B cell (primary cell): ENCODE data around the gene JAML. TPM values are rescaled to one million over a fixed set of nuclear protein-coding genes. Genes with fewer than 3 reads are reported as not detected.

ENCODE experiments used
- ATAC-seq: fragments of 200-7000 bp; cut with Tn5 transposase; one replicate; pipeline ENCODE4 v1.10.0; 2021; ENCODE audit warnings: low read depth, mild to moderate bottlenecking, moderate number of reproducible peaks, moderate library complexity
- CTCF ChIA-PET: fragments of 350-600 bp; sonication (Branson Sonifier 250); formaldehyde crosslinking; loops from one replicate; lab custom pipeline; 2021; ENCODE audit warnings: antibody characterized with exemption, inconsistent platforms; lab: Charles Lee
- POLR2A ChIA-PET: fragments of 350-600 bp; sonication (Branson Sonifier 250); formaldehyde crosslinking; loops from one replicate; lab custom pipeline; 2021; ENCODE audit warnings: antibody characterized with exemption; lab: Charles Lee
- DNase-seq: peaks from one replicate; pipeline ENCODE4 v3.0.0; 2013
- H2AFZ ChIP-seq: 2 replicates; pipeline ENCODE4 v1.6.1; 2012; ENCODE audit warnings: mild to moderate bottlenecking, low read depth, low read length; ENCODE audit not compliant: insufficient read depth, poor library complexity, severe bottlenecking
- H3K27ac ChIP-seq, 2 donors: 1 replicate in 1 of 2; 2 replicates in 1 of 2; pipeline ENCODE4 v1.5.1; 2012 to 2013; ENCODE audit warnings: low read length in 2 of 2, mild to moderate bottlenecking in 2 of 2, moderate library complexity in 1 of 2
- H3K27me3 ChIP-seq, 4 experiments: fragments of 200-600 bp in 1 of 4; sonication (generic) in 1 of 4; replicated peaks in 1 of 4; 1 replicate in 2 of 4; 2 replicates in 2 of 4; pipeline versions ENCODE4 v1.6.1 to v1.7.0; 2013 to 2016; ENCODE audit warnings: low read length in 3 of 4, mild to moderate bottlenecking in 2 of 4, mixed read lengths in 1 of 4, moderate library complexity in 1 of 4; ENCODE audit not compliant: insufficient read depth in 4 of 4, control insufficient read depth in 3 of 4; ENCODE audit errors: control extremely low read depth in 1 of 4
- H3K36me3 ChIP-seq, 2 experiments: replicated peaks in 1 of 2; 1 replicate in 1 of 2; 2 replicates in 1 of 2; pipeline versions ENCODE4 v1.6.1 to v1.7.1; 2013; ENCODE audit warnings: low read length in 1 of 2; ENCODE audit not compliant: insufficient read depth in 2 of 2, control insufficient read depth in 1 of 2; ENCODE audit errors: control extremely low read depth in 1 of 2, extremely low read depth in 1 of 2
- H3K4me1 ChIP-seq, 2 donors: fragments of 200-600 bp in 1 of 2; sonication (generic) in 1 of 2; 1 replicate in 1 of 2; 2 replicates in 1 of 2; pipeline versions ENCODE4 v1.5.1 to v1.6.1; 2013 to 2017; ENCODE audit warnings: low read length in 2 of 2; ENCODE audit not compliant: control insufficient read depth in 2 of 2, insufficient read depth in 2 of 2
- H3K4me2 ChIP-seq: replicated peaks from 2 replicates; pipeline ENCODE3; 2012; ENCODE audit warnings: mild to moderate bottlenecking, low read depth, low read length; ENCODE audit not compliant: poor library complexity, severe bottlenecking
- H3K4me3 ChIP-seq, 5 experiments: fragments of 200-600 bp in 1 of 5; sonication (generic) in 1 of 5; 1 replicate in 3 of 5; 2 replicates in 2 of 5; pipeline versions ENCODE4 v1.5.1 to v1.7.0; 2011 to 2016; ENCODE audit warnings: low read length in 4 of 5, mild to moderate bottlenecking in 4 of 5, low read depth in 2 of 5, control low read depth in 1 of 5, moderate library complexity in 1 of 5; ENCODE audit not compliant: insufficient read depth in 1 of 5; ENCODE audit errors: control extremely low read depth in 1 of 5, extremely low read depth in 1 of 5
- H3K79me2 ChIP-seq: fragments of 200-600 bp; sonication (generic); one replicate; pipeline ENCODE4 v1.6.0; 2016; ENCODE audit warnings: low read length; ENCODE audit not compliant: control insufficient read depth, insufficient read depth
- H3K9ac ChIP-seq: fragments of 200-600 bp; sonication (generic); 2 replicates; pipeline ENCODE4 v1.6.1; 2017; ENCODE audit warnings: mild to moderate bottlenecking, low read length, moderate library complexity
- H3K9me3 ChIP-seq, 3 donors: one replicate each; pipeline versions ENCODE4 v1.6.1 to v1.7.1; 2013; ENCODE audit warnings: low read length in 2 of 3; ENCODE audit not compliant: control insufficient read depth in 2 of 3, insufficient read depth in 1 of 3; ENCODE audit errors: control extremely low read depth in 1 of 3
- H4K20me1 ChIP-seq: 2 replicates; pipeline ENCODE4 v1.6.0; 2012; ENCODE audit warnings: mild to moderate bottlenecking, low read length; ENCODE audit not compliant: insufficient read depth, control insufficient read depth, poor library complexity, severe bottlenecking
- H3K27ac Mint-ChIP-seq: one replicate; pipeline ENCODE4 v1.8.0; 2021; ENCODE audit warnings: mixed read lengths
- H3K27me3 Mint-ChIP-seq: one replicate; pipeline ENCODE4 v1.8.0; 2021; ENCODE audit warnings: mixed read lengths
- H3K4me1 Mint-ChIP-seq: one replicate; pipeline ENCODE4 v1.8.0; 2021; ENCODE audit warnings: mixed read lengths
- H3K4me3 Mint-ChIP-seq: one replicate; pipeline ENCODE4 v1.8.0; 2021; ENCODE audit warnings: mixed read lengths
- H3K9me3 Mint-ChIP-seq: one replicate; pipeline ENCODE4 v1.8.0; 2022; ENCODE audit warnings: mixed read lengths; ENCODE audit not compliant: insufficient read depth
- EZH2 ChIP-seq: IDR thresholded peaks from 2 replicates; pipeline ENCODE4 v1.6.1; 2012; ENCODE audit warnings: borderline replicate concordance, low read depth, mild to moderate bottlenecking, moderate library complexity, low read length; ENCODE audit not compliant: insufficient read depth, poor library complexity, severe bottlenecking
- WGBS: methylation state at CpG from one replicate; pipeline ENCODE4 v1.1.5; 2013; ENCODE audit warnings: missing lambda C conversion rate; ENCODE audit not compliant: insufficient coverage; 5-methylcytosine and 5-hydroxymethylcytosine counted together
- intact Hi-C: fragments of 100-400 bp; cut with micrococcal nuclease; formaldehyde crosslinking; loops from one replicate; pipeline ENCODE4 v1.10.0; 2022
- polyA plus RNA-seq: library from polyadenylated mRNA; depleted of rRNA; stranded (reverse); fragments of >200 nt; gene quantifications from 2 replicates; pipeline ENCODE4 v1.2.3, GENCODE V29; 2012
- total RNA-seq, 2 donors: library from RNA; stranded (reverse); fragments of 120-200 nt in 1 of 2; gene quantifications; 1 replicate in 1 of 2; 2 replicates in 1 of 2; pipeline versions ENCODE4 v1.2.3 to v1.2.4, GENCODE V29; 2013 to 2022
- TF ChIP-seq, protein P1 (sequence below): fragments of 200-600 bp; IDR thresholded peaks from one replicate; pipeline ENCODE4 v1.8.0; 2022; ENCODE audit warnings: antibody characterized with exemption, mild to moderate bottlenecking

The JAML gene
- total and polyA plus RNA-seq, 2 donors (not counting 1 experiment from before 2014, with no cell fraction given): 1.0 to 9.6 TPM

DNA sequence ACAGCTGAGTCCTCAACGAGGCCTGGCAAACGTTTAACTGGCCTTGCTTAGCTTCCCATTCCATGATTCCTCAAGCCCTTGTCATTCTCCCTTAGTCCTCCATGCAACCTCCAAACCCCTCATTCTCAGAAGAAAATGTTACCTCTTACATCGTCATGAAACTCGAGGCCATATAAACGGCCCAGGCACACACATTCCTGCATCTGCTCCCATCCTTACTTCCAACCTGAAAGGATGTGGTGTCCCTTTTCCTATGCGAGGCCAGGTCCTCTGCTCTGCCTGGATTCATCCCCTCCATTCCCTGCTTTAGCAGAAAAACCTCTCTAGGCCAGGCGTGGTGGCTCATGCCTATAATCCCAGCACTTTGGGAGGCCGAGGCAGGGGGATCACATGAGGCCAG lies 18.4 kb upstream of the JAML start:
- no peak overlapping the region for H3K27ac ChIP-seq
- H3K9me3 ChIP-seq: no peaks in the 10 kb centered on the region
- no peak for TF ChIP-seq EZH2
- TF ChIP-seq, protein P1, sequence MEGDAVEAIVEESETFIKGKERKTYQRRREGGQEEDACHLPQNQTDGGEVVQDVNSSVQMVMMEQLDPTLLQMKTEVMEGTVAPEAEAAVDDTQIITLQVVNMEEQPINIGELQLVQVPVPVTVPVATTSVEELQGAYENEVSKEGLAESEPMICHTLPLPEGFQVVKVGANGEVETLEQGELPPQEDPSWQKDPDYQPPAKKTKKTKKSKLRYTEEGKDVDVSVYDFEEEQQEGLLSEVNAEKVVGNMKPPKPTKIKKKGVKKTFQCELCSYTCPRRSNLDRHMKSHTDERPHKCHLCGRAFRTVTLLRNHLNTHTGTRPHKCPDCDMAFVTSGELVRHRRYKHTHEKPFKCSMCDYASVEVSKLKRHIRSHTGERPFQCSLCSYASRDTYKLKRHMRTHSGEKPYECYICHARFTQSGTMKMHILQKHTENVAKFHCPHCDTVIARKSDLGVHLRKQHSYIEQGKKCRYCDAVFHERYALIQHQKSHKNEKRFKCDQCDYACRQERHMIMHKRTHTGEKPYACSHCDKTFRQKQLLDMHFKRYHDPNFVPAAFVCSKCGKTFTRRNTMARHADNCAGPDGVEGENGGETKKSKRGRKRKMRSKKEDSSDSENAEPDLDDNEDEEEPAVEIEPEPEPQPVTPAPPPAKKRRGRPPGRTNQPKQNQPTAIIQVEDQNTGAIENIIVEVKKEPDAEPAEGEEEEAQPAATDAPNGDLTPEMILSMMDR: no peak
- H3K4me3 ChIP-seq: no peak overlapping the region
- H3K9me3 Mint-ChIP-seq: no peaks in the 10 kb centered on the region
- H3K36me3 ChIP-seq: no peaks in the 10 kb centered on the region
- H3K27me3 ChIP-seq: no peaks in the 10 kb centered on the region
- H3K4me3 Mint-ChIP-seq: no peak overlapping the region
- H4K20me1 ChIP-seq: no peaks in the 10 kb centered on the region
- CTCF ChIA-PET: interaction anchor here (4.9 kb wide), 1 partner anchor 44 kb away, joined by 32 read pairs; no protein-coding TSS in a partner anchor
- ATAC-seq (no peak), DNase-seq (no peak)
- intact Hi-C loops: loop anchor here (5.0 kb wide), 1 partner anchor 36 kb away; no protein-coding TSS in a partner anchor
- peaks cover 40% of the 10 kb centered on the region for H3K4me1 Mint-ChIP-seq
- no peak overlapping the region for H2AFZ ChIP-seq
- no peak overlapping the region for H3K4me2 ChIP-seq
- no peak overlapping the region for H3K9ac ChIP-seq
- peaks cover 4% of the 10 kb centered on the region for H3K27me3 Mint-ChIP-seq
- peaks cover 15 to 21% of the 10 kb centered on the region in 2 donors for H3K4me1 ChIP-seq
- H3K79me2 ChIP-seq: peaks cover 12% of the 10 kb centered on the region
- 94% methylated on average over 8 of the region's 8 CpGs for WGBS
- H3K27ac Mint-ChIP-seq: no peak overlapping the region
- POLR2A ChIA-PET: interaction anchor here (0.6 kb wide), 1 partner anchor 16 kb away, joined by 3 read pairs; no protein-coding TSS in a partner anchor

DNA sequence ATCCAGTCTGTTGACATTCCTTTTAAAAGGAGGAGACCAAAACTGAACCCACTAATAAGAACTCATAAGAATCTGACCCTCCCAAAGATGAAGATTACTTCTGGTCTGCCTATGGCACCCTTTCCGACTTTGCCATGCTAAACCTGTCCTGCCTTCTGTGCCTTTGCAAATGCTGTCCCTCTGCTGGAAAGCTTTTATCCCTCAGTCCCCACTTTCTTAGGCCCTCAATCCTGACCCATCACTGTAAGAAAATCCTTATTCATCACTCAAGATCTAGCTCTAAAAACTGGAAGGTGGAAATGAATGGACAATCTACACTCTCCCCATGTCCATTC lies 16.9 kb upstream of the JAML start:
- H3K27ac Mint-ChIP-seq: no peak overlapping the region
- no peaks in the 10 kb centered on the region for H3K9me3 Mint-ChIP-seq
- POLR2A ChIA-PET: interaction anchor here (0.6 kb wide), 1 partner anchor 225 kb away, joined by 3 read pairs; no protein-coding TSS in a partner anchor
- Histone ChIP-seq H2AFZ (no peak overlapping the region), H3K4me3 (no peak overlapping the region), H4K20me1 (no peaks in the 10 kb centered on the region), H3K4me1 (peaks cover 15 to 21% of the 10 kb centered on the region in 2 donors), H3K27ac (no peak overlapping the region), H3K4me2 (no peak overlapping the region), H3K9ac (no peak overlapping the region), H3K36me3 (no peaks in the 10 kb centered on the region), H3K79me2 (peaks cover 3% of the 10 kb centered on the region), H3K27me3 (no peaks in the 10 kb centered on the region), H3K9me3 (no peaks in the 10 kb centered on the region)
- ATAC-seq (no peak), DNase-seq (no peak)
- CTCF ChIA-PET: interaction anchor here (1.0 to 4.9 kb wide), 3 partner anchors 23 to 43 kb away, joined by 3 to 32 read pairs (median 3); no protein-coding TSS in a partner anchor
- H3K27me3 Mint-ChIP-seq: peaks cover 4% of the 10 kb centered on the region
- 83% methylated on average over 1 of the region's 1 CpG for WGBS
- no peak for TF ChIP-seq EZH2
- TF ChIP-seq, protein P1: no peak
- H3K4me3 Mint-ChIP-seq: no peak overlapping the region
- H3K4me1 Mint-ChIP-seq: peaks cover 40% of the 10 kb centered on the region
- intact Hi-C loops: loop anchor here (1.0 to 5.0 kb wide), 3 partner anchors 11 to 34 kb away; partner anchors contain the start of gene MPZL3
